Measurements from ENCODE around the gene RPL7L1. TPM values are rescaled to one million over a fixed set of nuclear protein-coding genes. Genes with fewer than 3 reads are reported as not detected.
"Not testable (repeated sequence)": the region's sequence is repeated elsewhere in the genome, so short reads cannot be mapped to it uniquely, and the experiment has no call there.

RPL7L1 gene
- total RNA-seq, 1 experiment from 2014 or later, result 183 TPM

GRCh38 chr6:42885702-42886101 is 6.3 kb downstream of the RPL7L1 start:
- Histone ChIP-seq H3K4me3 (ENCODE audit: low read depth, low read length, poor library complexity, severe bottlenecking) (no peak overlapping the region), H3K27me3 (replicated peaks; ENCODE audit: insufficient read depth, low read depth, low read length, poor library complexity) (no peaks in the 10 kb centered on the region), H3K4me1 (ENCODE audit: insufficient read depth, low read length, poor library complexity, severe bottlenecking) (peaks cover 5% of the 10 kb centered on the region), H3K9me3 (ENCODE audit: low read depth, low read length, poor library complexity, severe bottlenecking) (no peaks in the 10 kb centered on the region), H3K36me3 (ENCODE audit: insufficient read depth, low read length, poor library complexity, severe bottlenecking) (peaks cover 48% of the 10 kb centered on the region), H3K27ac (ENCODE audit: low read depth, low read length, poor library complexity, severe bottlenecking) (no peak overlapping the region)
- BruUV-seq (replicated peaks), result no TSS peak
- no peak for TF ChIP-seq EZH2 (IDR thresholded peaks at IDR 0.05; ENCODE audit: borderline replicate concordance, low read depth, low read length, poor library complexity, severe bottlenecking)
- ChIA-PET POLR2A (ENCODE audit: low non-redundant PET) (interaction anchor here (0.6 kb wide), 1 partner anchor 142 kb away, joined by 5 read pairs; no protein-coding TSS in a partner anchor), CTCF (no interaction called here)
- no peak for DNase-seq (ENCODE audit: low spot score)
- intact Hi-C loops (cut with micrococcal nuclease; ENCODE audit: unreplicated experiment), result no loop called here

- intact Hi-C loops (cut with micrococcal nuclease; ENCODE audit: unreplicated experiment), result not testable (repeated sequence)
- POLR2A ChIA-PET (ENCODE audit: low non-redundant PET), result interaction anchor here (0.5 kb wide), 1 partner anchor 160 kb away, joined by 4 read pairs; no protein-coding TSS in a partner anchor
Measured at GRCh38 chr6:42888201-42888600, 8.8 kb downstream of the RPL7L1 start.

GRCh38 chr6:42889815-42890214 is 10.4 kb downstream of the RPL7L1 start:
- no peaks in the 10 kb centered on the region for H3K27me3 ChIP-seq (replicated peaks; ENCODE audit: insufficient read depth, low read depth, low read length, poor library complexity)
- BruUV-seq (replicated peaks), result no TSS peak
- CTCF ChIA-PET, result no interaction called here
- H3K27ac ChIP-seq (ENCODE audit: low read depth, low read length, poor library complexity, severe bottlenecking), result peak overlapping the region; percentile 90
- intact Hi-C loops (cut with micrococcal nuclease; ENCODE audit: unreplicated experiment), result loop anchor here (10.0 kb wide), 1 partner anchor 815 kb away; no protein-coding TSS in a partner anchor
- POLR2A ChIA-PET (ENCODE audit: low non-redundant PET), result no interaction called here
- H3K4me3 ChIP-seq (ENCODE audit: low read depth, low read length, poor library complexity, severe bottlenecking), result peak overlapping the region; percentile 75
- peaks cover 20% of the 10 kb centered on the region for H3K36me3 ChIP-seq (ENCODE audit: insufficient read depth, low read length, poor library complexity, severe bottlenecking)
- H3K9me3 ChIP-seq (ENCODE audit: low read depth, low read length, poor library complexity, severe bottlenecking), result no peaks in the 10 kb centered on the region
- DNase-seq (ENCODE audit: low spot score), result no peak
- H3K4me1 ChIP-seq (ENCODE audit: insufficient read depth, low read length, poor library complexity, severe bottlenecking), result peaks cover 5% of the 10 kb centered on the region
- TF ChIP-seq CTCF (conservative IDR thresholded peaks at IDR 0.05; ENCODE audit: low read depth, low read length) (no peak), EZH2 (IDR thresholded peaks at IDR 0.05; ENCODE audit: borderline replicate concordance, low read depth, low read length, poor library complexity, severe bottlenecking) (no peak)

More at GRCh38 chr6:42888201-42888600, 8.8 kb downstream of the RPL7L1 start:
- H3K27me3 ChIP-seq (replicated peaks; ENCODE audit: insufficient read depth, low read depth, low read length, poor library complexity); H3K27ac ChIP-seq (ENCODE audit: low read depth, low read length, poor library complexity, severe bottlenecking); CTCF ChIA-PET; DNase-seq (ENCODE audit: low spot score); H3K4me1 ChIP-seq (ENCODE audit: insufficient read depth, low read length, poor library complexity, severe bottlenecking); H3K4me3 ChIP-seq (ENCODE audit: low read depth, low read length, poor library complexity, severe bottlenecking); BruUV-seq (replicated peaks); H3K9me3 ChIP-seq (ENCODE audit: low read depth, low read length, poor library complexity, severe bottlenecking): not testable (repeated sequence)
- H3K36me3 ChIP-seq (ENCODE audit: insufficient read depth, low read length, poor library complexity, severe bottlenecking), result peaks cover 36% of the 10 kb centered on the region

GRCh38 chr6:42890311-42891198 is 11.1 kb downstream of the RPL7L1 start:
- TF ChIP-seq CTCF (conservative IDR thresholded peaks at IDR 0.05; ENCODE audit: low read depth, low read length) (no peak), EZH2 (IDR thresholded peaks at IDR 0.05; ENCODE audit: borderline replicate concordance, low read depth, low read length, poor library complexity, severe bottlenecking) (no peak)
- Histone ChIP-seq H3K27ac (ENCODE audit: low read depth, low read length, poor library complexity, severe bottlenecking) (peak overlapping the region; percentile 90), H3K27me3 (replicated peaks; ENCODE audit: insufficient read depth, low read depth, low read length, poor library complexity) (no peaks in the 10 kb centered on the region), H3K9me3 (ENCODE audit: low read depth, low read length, poor library complexity, severe bottlenecking) (no peaks in the 10 kb centered on the region), H3K4me1 (ENCODE audit: insufficient read depth, low read length, poor library complexity, severe bottlenecking) (peaks cover 5% of the 10 kb centered on the region), H3K36me3 (ENCODE audit: insufficient read depth, low read length, poor library complexity, severe bottlenecking) (peaks cover 13% of the 10 kb centered on the region), H3K4me3 (ENCODE audit: low read depth, low read length, poor library complexity, severe bottlenecking) (peak overlapping the region; percentile 75)
- TSS peak; percentile 90 for BruUV-seq (replicated peaks)
- peak; percentile 97 for DNase-seq (ENCODE audit: low spot score)
- ChIA-PET POLR2A (ENCODE audit: low non-redundant PET) (interaction anchor here (0.5 kb wide), 1 partner anchor 8 kb away, joined by 3 read pairs; no protein-coding TSS in a partner anchor), CTCF (interaction anchor here (0.6 kb wide), 1 partner anchor 1156 kb away, joined by 4 read pairs; no protein-coding TSS in a partner anchor)
- intact Hi-C loops (cut with micrococcal nuclease; ENCODE audit: unreplicated experiment), result loop anchor here (10.0 kb wide), 1 partner anchor 816 kb away; no protein-coding TSS in a partner anchor

All from A673 (cell line).